Naive thymus-derived CD4-positive, alpha-beta T cell (primary cell): Measurements from ENCODE around the gene NPHP4. TPM values are rescaled to one million over a fixed set of nuclear protein-coding genes. Genes with fewer than 3 reads are reported as not detected.

Experiments
- ATAC-seq: fragments of 150-1000 bp; cut with Tn5 transposase; 2 replicates; pipeline ENCODE4 v1.10.0; 2021; ENCODE audit warnings: mild to moderate bottlenecking, moderate library complexity
- CTCF ChIA-PET: fragments of 350-600 bp; sonication (Branson Sonifier 250); formaldehyde crosslinking; loops from one replicate; lab custom pipeline; 2021; ENCODE audit warnings: antibody characterized with exemption; lab: Charles Lee
- POLR2A ChIA-PET: fragments of 350-600 bp; sonication (Branson Sonifier 250); formaldehyde crosslinking; loops from one replicate; lab custom pipeline; 2021; ENCODE audit warnings: antibody characterized with exemption, inconsistent platforms; lab: Charles Lee
- DNase-seq, 9 donors: peaks; one replicate each; pipeline versions ENCODE4 v3.0.0 to v3.0.0-alpha.2; 2020 to 2022; ENCODE audit warnings: mixed read lengths in 1 of 9
- H3K27ac ChIP-seq: one replicate; pipeline ENCODE4 v1.7.0; 2013; ENCODE audit warnings: mild to moderate bottlenecking, low read depth, low read length, moderate library complexity
- H3K27me3 ChIP-seq, 2 donors: one replicate each; pipeline ENCODE4 v1.7.0; 2013; ENCODE audit warnings: low read length in 2 of 2, mild to moderate bottlenecking in 2 of 2, moderate library complexity in 2 of 2; ENCODE audit not compliant: control insufficient read depth in 2 of 2, insufficient read depth in 2 of 2
- H3K36me3 ChIP-seq, 3 experiments: 1 replicate in 2 of 3; 2 replicates in 1 of 3; pipeline ENCODE4 v1.7.0; 2013; ENCODE audit warnings: low read length in 3 of 3, mild to moderate bottlenecking in 3 of 3, moderate library complexity in 1 of 3; ENCODE audit not compliant: insufficient read depth in 3 of 3, control insufficient read depth in 2 of 3
- H3K4me1 ChIP-seq, 2 donors: one replicate each; pipeline ENCODE4 v1.7.0; 2013; ENCODE audit warnings: low read length in 2 of 2, mild to moderate bottlenecking in 2 of 2, moderate library complexity in 1 of 2; ENCODE audit not compliant: control insufficient read depth in 2 of 2, insufficient read depth in 2 of 2
- H3K4me3 ChIP-seq: 2 replicates; pipeline ENCODE4 v1.7.0; 2013; ENCODE audit warnings: mild to moderate bottlenecking, low read length
- H3K9me3 ChIP-seq, 3 experiments: 1 replicate in 2 of 3; 2 replicates in 1 of 3; pipeline ENCODE4 v1.7.0; 2013; ENCODE audit warnings: low read length in 3 of 3; ENCODE audit not compliant: control insufficient read depth in 2 of 3
- H3K27ac Mint-ChIP-seq, 9 donors: one replicate each; pipeline ENCODE4 v1.8.0; 2020 to 2022; ENCODE audit warnings: mixed read lengths in 9 of 9, mild to moderate bottlenecking in 8 of 9, moderate library complexity in 5 of 9, inconsistent platforms in 2 of 9
- H3K27me3 Mint-ChIP-seq, 5 donors: one replicate each; pipeline ENCODE4 v1.8.0; 2021 to 2022; ENCODE audit warnings: mixed read lengths in 5 of 5, mild to moderate bottlenecking in 1 of 5
- H3K36me3 Mint-ChIP-seq, 5 donors: one replicate each; pipeline ENCODE4 v1.8.0; 2020 to 2022; ENCODE audit warnings: mixed read lengths in 5 of 5, mild to moderate bottlenecking in 3 of 5, inconsistent platforms in 1 of 5
- H3K4me1 Mint-ChIP-seq, 7 donors: one replicate each; pipeline ENCODE4 v1.8.0; 2020 to 2022; ENCODE audit warnings: mixed read lengths in 7 of 7, mild to moderate bottlenecking in 3 of 7, inconsistent platforms in 1 of 7
- H3K4me3 Mint-ChIP-seq, 10 donors: one replicate each; pipeline ENCODE4 v1.8.0; 2020 to 2022; ENCODE audit warnings: mild to moderate bottlenecking in 10 of 10, mixed read lengths in 10 of 10, moderate library complexity in 6 of 10, inconsistent platforms in 2 of 10
- H3K9me3 Mint-ChIP-seq, 11 donors: one replicate each; pipeline ENCODE4 v1.8.0; 2020 to 2022; ENCODE audit warnings: mixed read lengths in 11 of 11, mild to moderate bottlenecking in 4 of 11, inconsistent platforms in 1 of 11, moderate library complexity in 1 of 11
- intact Hi-C, 2 donors: fragments of 100-400 bp; cut with micrococcal nuclease; formaldehyde crosslinking; loops; one replicate each; pipeline ENCODE4 v1.15.1; 2023
- polyA plus RNA-seq, 2 donors: library from polyadenylated mRNA; unstranded; fragments of 300-500 nt; fragmentation: Illumina TruSeq; gene quantifications; one replicate each; pipeline ENCODE4 v1.2.3, GENCODE V29; 2021
- total RNA-seq, 6 experiments: library from RNA in 5 of 6; stranded (reverse) in 5 of 6; gene quantifications; 1 replicate in 5 of 6; 2 replicates in 1 of 6; pipeline ENCODE4 v1.2.3 and lab custom pipeline; 2021 to 2026

Gene NPHP4
- total and polyA plus RNA-seq, 7 experiments from 2014 or later: 0.40 to 20.6 (median 9.2) TPM

- Histone ChIP-seq H3K27ac (no peak overlapping the region), H3K4me1 (no peaks in the 10 kb centered on the region), H3K36me3 (peaks cover 0 to 15% (median 0%) of the 10 kb centered on the region in 3 experiments), H3K9me3 (no peaks in the 10 kb centered on the region), H3K27me3 (no peaks in the 10 kb centered on the region), H3K4me3 (no peak overlapping the region)
- ChIA-PET POLR2A (no interaction called here), CTCF (no interaction called here)
- H3K27ac Mint-ChIP-seq: no peak overlapping the region
- DNase-seq (no peak), ATAC-seq (peak; percentile 36)
- intact Hi-C loops: no loop called here
- peaks cover 0 to 51% (median 8%) of the 10 kb centered on the region in 5 donors for H3K36me3 Mint-ChIP-seq
- H3K4me1 Mint-ChIP-seq: peaks cover 0 to 2% (median 0%) of the 10 kb centered on the region in 7 donors
- H3K4me3 Mint-ChIP-seq: no peak overlapping the region
- no peaks in the 10 kb centered on the region for H3K27me3 Mint-ChIP-seq
- no peaks in the 10 kb centered on the region for H3K9me3 Mint-ChIP-seq
Observed at GRCh38 chr1:5936621-5937372, 55.4 kb downstream of the NPHP4 start.

GRCh38 chr1:5936126-5936525 lies 56.1 kb downstream of the NPHP4 start:
- Mint-ChIP-seq H3K4me1 (peaks cover 0 to 2% (median 0%) of the 10 kb centered on the region in 7 donors), H3K36me3 (peaks cover 0 to 51% (median 8%) of the 10 kb centered on the region in 5 donors), H3K27me3 (no peaks in the 10 kb centered on the region), H3K4me3 (no peak overlapping the region), H3K9me3 (no peaks in the 10 kb centered on the region), H3K27ac (no peak overlapping the region)
- no peak for DNase-seq
- Histone ChIP-seq H3K9me3 (no peaks in the 10 kb centered on the region), H3K27me3 (no peaks in the 10 kb centered on the region), H3K4me1 (no peaks in the 10 kb centered on the region), H3K4me3 (no peak overlapping the region), H3K36me3 (peaks cover 0 to 15% (median 0%) of the 10 kb centered on the region in 3 experiments), H3K27ac (no peak overlapping the region)
- ChIA-PET CTCF (no interaction called here), POLR2A (no interaction called here)
- intact Hi-C loops: no loop called here
- no peak for ATAC-seq

DNA sequence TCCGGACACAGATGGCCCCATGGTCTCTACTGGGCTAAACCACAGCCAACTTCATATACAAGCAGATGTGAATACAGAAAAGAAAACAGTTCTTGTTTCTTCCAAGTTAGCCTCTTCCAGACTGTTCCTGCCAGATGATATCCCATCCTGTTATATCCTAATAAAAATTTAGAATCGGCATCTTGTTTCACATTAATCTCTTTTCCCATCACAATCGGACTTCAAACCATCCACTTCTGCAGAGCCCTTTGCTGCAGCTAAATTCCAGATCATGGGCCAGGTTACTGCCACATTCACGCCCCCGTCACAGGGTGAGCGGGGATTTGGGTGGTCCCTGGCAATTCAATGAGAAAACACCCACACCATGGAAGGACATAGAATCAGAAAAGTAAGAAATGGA lies 57.2 kb downstream of the NPHP4 start:
- no peak for ATAC-seq
- H3K9me3 ChIP-seq: no peaks in the 10 kb centered on the region
- H3K36me3 ChIP-seq: peaks cover 0 to 15% (median 0%) of the 10 kb centered on the region in 3 experiments
- no peak overlapping the region for H3K27ac Mint-ChIP-seq
- H3K27me3 Mint-ChIP-seq: no peaks in the 10 kb centered on the region
- H3K27ac ChIP-seq: no peak overlapping the region
- POLR2A ChIA-PET: no interaction called here
- H3K27me3 ChIP-seq: no peaks in the 10 kb centered on the region
- intact Hi-C loops: no loop called here
- DNase-seq: no peak
- no peak overlapping the region for H3K4me3 ChIP-seq
- CTCF ChIA-PET: no interaction called here
- H3K36me3 Mint-ChIP-seq: peaks cover 5 to 53% (median 12%) of the 10 kb centered on the region in 5 donors
- H3K4me1 ChIP-seq: no peaks in the 10 kb centered on the region
- H3K9me3 Mint-ChIP-seq: no peaks in the 10 kb centered on the region
- H3K4me1 Mint-ChIP-seq: peaks cover 0 to 2% (median 0%) of the 10 kb centered on the region in 7 donors
- H3K4me3 Mint-ChIP-seq: no peak overlapping the region

- no peaks in the 10 kb centered on the region for H3K9me3 Mint-ChIP-seq
- H3K4me3 Mint-ChIP-seq: no peak overlapping the region
- Histone ChIP-seq H3K4me1 (no peaks in the 10 kb centered on the region), H3K27ac (no peak overlapping the region), H3K4me3 (no peak overlapping the region), H3K9me3 (no peaks in the 10 kb centered on the region), H3K36me3 (peaks cover 0 to 15% (median 0%) of the 10 kb centered on the region in 3 experiments), H3K27me3 (no peaks in the 10 kb centered on the region)
- H3K27ac Mint-ChIP-seq: no peak overlapping the region
- intact Hi-C loops: no loop called here
- ChIA-PET POLR2A (no interaction called here), CTCF (no interaction called here)
- DNase-seq (no peak), ATAC-seq (no peak)
- H3K4me1 Mint-ChIP-seq: peaks cover 0 to 2% (median 0%) of the 10 kb centered on the region in 7 donors
- peaks cover 5 to 51% (median 12%) of the 10 kb centered on the region in 5 donors for H3K36me3 Mint-ChIP-seq
- no peaks in the 10 kb centered on the region for H3K27me3 Mint-ChIP-seq
Observed at GRCh38 chr1:5934058-5934884, 58.0 kb downstream of the NPHP4 start.

DNA sequence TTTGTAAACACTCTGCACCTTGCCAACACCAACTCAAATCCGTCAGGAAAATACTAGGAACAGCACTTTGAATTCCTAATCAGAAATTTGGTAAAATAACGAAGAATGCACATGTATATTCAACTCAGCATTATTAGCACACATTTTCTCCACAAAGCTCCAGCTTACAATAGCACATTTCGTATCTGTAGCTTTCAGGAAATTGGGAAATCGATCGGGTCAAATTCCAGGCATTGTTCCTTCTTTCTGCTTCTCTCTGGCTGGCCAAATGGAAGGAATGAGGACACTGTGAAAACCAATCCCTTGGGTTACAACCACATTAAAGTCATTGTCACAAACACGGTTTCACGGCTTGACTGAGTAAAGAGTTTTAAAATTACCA lies 58.6 kb downstream of the NPHP4 start:
- ATAC-seq (no peak), DNase-seq (no peak)
- H3K4me1 Mint-ChIP-seq: peaks cover 0 to 7% (median 0%) of the 10 kb centered on the region in 7 donors
- POLR2A ChIA-PET: no interaction called here
- Histone ChIP-seq H3K27ac (no peak overlapping the region), H3K9me3 (no peaks in the 10 kb centered on the region), H3K4me3 (no peak overlapping the region), H3K4me1 (no peaks in the 10 kb centered on the region), H3K36me3 (peaks cover 0 to 15% (median 0%) of the 10 kb centered on the region in 3 experiments), H3K27me3 (no peaks in the 10 kb centered on the region)
- no peak overlapping the region for H3K4me3 Mint-ChIP-seq
- no peaks in the 10 kb centered on the region for H3K27me3 Mint-ChIP-seq
- CTCF ChIA-PET: no interaction called here
- no peak overlapping the region for H3K27ac Mint-ChIP-seq
- peaks cover 5 to 57% (median 12%) of the 10 kb centered on the region in 5 donors for H3K36me3 Mint-ChIP-seq
- no peaks in the 10 kb centered on the region for H3K9me3 Mint-ChIP-seq
- intact Hi-C loops: no loop called here

DNA sequence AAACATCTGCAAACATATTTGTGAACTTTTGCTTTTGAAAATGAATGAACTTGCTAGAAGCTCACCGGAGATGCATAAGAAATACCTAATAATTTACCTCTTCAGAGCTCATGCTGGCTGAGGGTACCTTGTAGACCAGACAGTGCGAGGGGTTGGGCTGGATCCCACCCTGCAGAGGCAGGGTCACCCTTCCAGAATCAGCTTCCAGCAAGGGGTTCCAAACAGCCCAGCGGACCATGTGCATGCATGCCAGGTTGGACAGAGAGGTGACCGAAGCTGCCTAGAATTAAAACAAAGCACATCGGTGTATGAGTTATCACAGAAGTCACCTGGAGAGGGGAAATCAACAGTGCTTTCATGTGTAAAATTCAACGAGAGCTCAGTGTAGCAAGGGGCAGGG lies 59.2 kb downstream of the NPHP4 start:
- H3K4me1 ChIP-seq: no peaks in the 10 kb centered on the region
- peaks cover 0 to 9% (median 0%) of the 10 kb centered on the region in 7 donors for H3K4me1 Mint-ChIP-seq
- no peak overlapping the region for H3K27ac Mint-ChIP-seq
- ChIA-PET POLR2A (no interaction called here), CTCF (no interaction called here)
- intact Hi-C loops: no loop called here
- no peaks in the 10 kb centered on the region for H3K27me3 ChIP-seq
- no peaks in the 10 kb centered on the region for H3K9me3 Mint-ChIP-seq
- ATAC-seq (no peak), DNase-seq (no peak)
- H3K4me3 ChIP-seq: no peak overlapping the region
- H3K27me3 Mint-ChIP-seq: no peaks in the 10 kb centered on the region
- H3K36me3 ChIP-seq: peaks cover 0 to 15% (median 0%) of the 10 kb centered on the region in 3 experiments
- H3K36me3 Mint-ChIP-seq: peaks cover 5 to 61% (median 12%) of the 10 kb centered on the region in 5 donors
- H3K9me3 ChIP-seq: no peaks in the 10 kb centered on the region
- no peak overlapping the region for H3K27ac ChIP-seq
- H3K4me3 Mint-ChIP-seq: no peak overlapping the region
